ENCODE measurements around the gene CCDC6.
"Not testable (repeated sequence)": the region's sequence is repeated elsewhere in the genome, so short reads cannot be mapped to it uniquely, and the experiment has no call there.

The CCDC6 gene

DNA sequence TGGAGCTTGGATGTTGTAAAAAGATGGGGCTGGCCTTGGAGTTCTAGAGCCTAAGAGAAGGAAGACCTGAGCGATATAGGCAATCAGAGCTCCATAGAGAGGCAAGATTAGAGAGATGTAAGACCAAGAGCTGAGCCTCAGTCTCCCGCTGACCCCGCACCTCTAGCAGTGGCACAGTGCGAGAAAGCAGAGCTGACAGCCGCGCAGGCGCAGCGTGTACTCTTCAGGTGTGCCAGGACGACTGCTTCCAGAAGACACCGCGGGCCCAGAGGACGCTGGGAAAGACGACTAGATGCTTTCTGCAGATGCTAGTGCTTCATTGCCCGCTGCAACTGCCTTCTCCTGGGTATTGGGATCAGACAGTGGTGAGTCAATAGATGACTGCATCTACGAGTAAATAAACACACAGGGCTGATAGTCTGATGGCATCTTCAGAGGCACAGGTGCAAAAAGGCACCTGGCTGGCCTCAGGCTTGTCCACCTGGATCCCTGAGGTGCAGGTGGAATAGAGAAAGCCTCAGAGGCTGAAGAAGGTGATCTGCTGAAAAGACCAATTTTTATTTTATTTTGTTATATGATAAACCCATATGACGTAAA is 38.1 kb upstream of the CCDC6 start:
- no peak overlapping the region for H3K4me3 ChIP-seq (ENCODE audit: low read depth, low read length)
- TF ChIP-seq, protein P1, sequence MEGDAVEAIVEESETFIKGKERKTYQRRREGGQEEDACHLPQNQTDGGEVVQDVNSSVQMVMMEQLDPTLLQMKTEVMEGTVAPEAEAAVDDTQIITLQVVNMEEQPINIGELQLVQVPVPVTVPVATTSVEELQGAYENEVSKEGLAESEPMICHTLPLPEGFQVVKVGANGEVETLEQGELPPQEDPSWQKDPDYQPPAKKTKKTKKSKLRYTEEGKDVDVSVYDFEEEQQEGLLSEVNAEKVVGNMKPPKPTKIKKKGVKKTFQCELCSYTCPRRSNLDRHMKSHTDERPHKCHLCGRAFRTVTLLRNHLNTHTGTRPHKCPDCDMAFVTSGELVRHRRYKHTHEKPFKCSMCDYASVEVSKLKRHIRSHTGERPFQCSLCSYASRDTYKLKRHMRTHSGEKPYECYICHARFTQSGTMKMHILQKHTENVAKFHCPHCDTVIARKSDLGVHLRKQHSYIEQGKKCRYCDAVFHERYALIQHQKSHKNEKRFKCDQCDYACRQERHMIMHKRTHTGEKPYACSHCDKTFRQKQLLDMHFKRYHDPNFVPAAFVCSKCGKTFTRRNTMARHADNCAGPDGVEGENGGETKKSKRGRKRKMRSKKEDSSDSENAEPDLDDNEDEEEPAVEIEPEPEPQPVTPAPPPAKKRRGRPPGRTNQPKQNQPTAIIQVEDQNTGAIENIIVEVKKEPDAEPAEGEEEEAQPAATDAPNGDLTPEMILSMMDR (IDR thresholded peaks at IDR 0.05; ENCODE audit: insufficient read depth, low read depth, low read length, missing control alignments), result no peak
- DNase-seq (ENCODE audit: low read depth), result no peak

DNA sequence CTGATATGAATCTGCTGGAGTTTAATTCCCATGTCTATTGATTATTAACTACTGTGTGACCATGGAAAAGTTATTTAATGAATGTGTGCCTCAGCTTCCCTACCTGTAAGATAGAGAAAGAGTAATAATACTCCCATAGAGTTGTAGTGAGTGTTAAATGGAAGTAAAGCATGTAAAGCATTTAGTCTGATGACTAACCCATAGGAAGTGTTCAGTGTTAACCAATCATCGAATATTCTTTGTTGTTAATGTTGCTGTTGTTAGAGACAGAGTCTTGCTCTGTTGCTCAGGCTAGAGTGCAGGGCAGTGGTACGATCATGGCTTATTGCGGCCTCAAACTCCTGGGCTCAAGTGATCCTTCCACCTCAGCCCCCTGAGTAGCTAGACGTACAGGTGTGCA is 36.2 kb upstream of the CCDC6 start:
- DNase-seq (ENCODE audit: low read depth), result no peak
- TF ChIP-seq, protein P1 (IDR thresholded peaks at IDR 0.05; ENCODE audit: insufficient read depth, low read depth, low read length, missing control alignments), result no peak
- H3K4me3 ChIP-seq (ENCODE audit: low read depth, low read length), result no peak overlapping the region

DNA sequence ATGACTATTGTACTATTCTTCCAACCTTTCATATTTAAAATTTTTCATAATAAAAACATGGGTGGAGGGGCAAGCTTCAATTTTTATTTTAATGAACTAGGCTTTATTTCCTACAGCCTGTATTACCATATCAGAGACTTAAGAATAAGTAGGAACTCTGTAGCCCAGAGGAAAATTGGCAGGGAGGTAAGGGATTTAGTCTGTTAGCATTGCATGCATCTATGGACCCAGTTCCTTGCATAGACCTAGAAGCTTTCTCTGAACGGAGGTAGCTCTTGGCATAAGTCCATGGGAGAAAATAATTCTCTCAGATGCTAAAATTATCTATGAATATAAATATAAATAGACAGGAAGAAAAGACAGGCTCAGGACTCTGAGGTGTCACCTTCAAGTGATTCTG is 31.4 kb upstream of the CCDC6 start:
- TF ChIP-seq, protein P1 (IDR thresholded peaks at IDR 0.05; ENCODE audit: insufficient read depth, low read depth, low read length, missing control alignments), result no peak
- no peak overlapping the region for H3K4me3 ChIP-seq (ENCODE audit: low read depth, low read length)
- DNase-seq (ENCODE audit: low read depth), result no peak

DNA sequence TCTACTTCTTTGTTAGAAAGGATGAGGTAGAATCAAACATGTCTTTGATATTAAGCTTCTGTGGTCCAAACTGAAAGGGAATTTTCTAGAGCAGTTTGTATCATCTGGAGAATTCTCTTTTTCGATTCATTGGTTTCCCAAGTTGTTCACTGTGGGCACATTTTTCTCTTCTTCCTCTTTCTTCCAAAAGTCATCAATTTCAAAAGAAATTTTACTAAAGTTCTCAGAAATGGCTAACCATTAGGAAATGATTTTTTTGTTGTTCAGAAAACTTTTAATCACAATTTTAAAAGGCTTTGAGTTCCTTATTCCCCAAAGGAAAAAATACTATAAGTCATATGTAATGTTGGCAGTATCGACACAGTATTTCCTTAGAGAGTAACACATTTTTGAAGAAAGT is 28.3 kb upstream of the CCDC6 start:
- H3K4me3 ChIP-seq (ENCODE audit: low read depth, low read length), result no peak overlapping the region
- no peak for DNase-seq (ENCODE audit: low read depth)

DNA sequence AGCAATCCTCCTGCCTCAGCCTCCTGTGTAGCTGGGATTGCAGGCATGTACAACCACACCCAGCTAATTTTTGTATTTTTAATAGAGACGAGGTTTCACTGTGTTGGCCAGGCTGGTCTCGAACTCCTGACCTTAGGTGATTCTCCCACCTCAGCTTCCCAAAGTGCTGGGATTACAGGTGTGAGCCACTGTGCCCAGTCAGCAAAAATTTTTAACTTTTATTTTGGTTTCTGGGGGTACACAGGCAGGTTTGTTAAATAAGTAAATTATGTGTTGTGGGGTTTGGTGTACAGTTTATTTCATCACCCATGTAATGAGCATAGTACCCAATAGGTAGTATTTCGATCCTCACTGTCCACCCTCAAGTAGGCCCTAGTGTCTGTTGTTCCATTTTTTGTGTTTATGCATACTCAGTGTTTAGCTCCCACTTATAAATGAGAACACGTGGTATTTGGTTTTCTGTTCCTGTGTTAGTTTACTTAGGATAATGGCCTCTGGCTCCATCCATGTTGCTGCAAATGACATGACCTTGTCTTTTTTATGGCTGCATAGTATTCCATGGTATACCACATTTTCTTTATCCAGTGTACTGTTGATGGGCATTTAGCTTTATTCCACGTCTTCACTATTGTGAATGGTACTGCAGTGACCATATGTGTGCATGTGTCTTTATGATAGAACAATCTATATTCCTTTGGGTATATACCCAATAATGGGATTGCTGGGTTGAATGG is 24.6 kb upstream of the CCDC6 start:
- DNase-seq (ENCODE audit: low read depth); H3K4me3 ChIP-seq (ENCODE audit: low read depth, low read length): not testable (repeated sequence)

More for the DNA sequence above, 28.3 kb upstream of the CCDC6 start:
- TF ChIP-seq, protein P1 (IDR thresholded peaks at IDR 0.05; ENCODE audit: insufficient read depth, low read depth, low read length, missing control alignments), result no peak

DNA sequence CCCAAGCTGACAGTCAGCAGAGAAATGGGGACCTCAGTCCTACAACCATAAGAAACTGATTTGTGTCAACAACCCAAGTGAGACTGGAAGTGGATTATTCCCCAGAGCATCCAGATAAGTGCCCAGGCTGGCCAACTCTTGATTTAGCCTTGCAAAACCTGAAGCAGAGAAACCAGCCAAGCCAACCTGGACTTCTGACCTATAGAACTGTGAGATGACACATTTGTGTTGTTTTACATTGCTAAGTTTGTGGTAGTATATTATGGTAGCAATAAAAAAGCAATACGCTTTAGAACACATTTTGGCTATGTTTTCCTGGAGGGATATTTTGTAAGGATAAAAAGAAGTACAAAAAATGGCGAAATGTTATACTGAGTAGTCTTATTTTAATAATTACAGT is 19.7 kb upstream of the CCDC6 start:
- DNase-seq (ENCODE audit: low read depth), result no peak
- no peak overlapping the region for H3K4me3 ChIP-seq (ENCODE audit: low read depth, low read length)
- TF ChIP-seq, protein P1 (IDR thresholded peaks at IDR 0.05; ENCODE audit: insufficient read depth, low read depth, low read length, missing control alignments), result no peak

DNA sequence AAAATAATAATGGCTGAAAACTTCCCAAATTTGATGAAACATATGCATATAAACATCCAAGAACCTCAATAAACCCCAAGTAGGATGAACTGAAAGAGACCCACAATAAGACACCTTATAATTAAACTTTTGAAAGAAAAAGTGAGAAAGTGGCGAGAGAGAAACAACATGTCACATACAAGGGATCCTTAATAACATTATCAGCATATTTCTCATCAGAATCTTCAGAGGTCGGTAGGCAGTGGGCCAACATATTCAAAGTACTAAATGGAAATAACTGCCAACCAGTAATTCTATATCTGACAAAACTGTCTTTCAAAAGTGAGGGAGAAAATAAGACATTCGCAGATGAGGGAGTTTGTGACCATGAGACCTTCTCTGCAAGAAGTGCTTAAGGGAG is 16.6 kb upstream of the CCDC6 start:
- no peak for DNase-seq (ENCODE audit: low read depth)
- TF ChIP-seq, protein P1 (IDR thresholded peaks at IDR 0.05; ENCODE audit: insufficient read depth, low read depth, low read length, missing control alignments), result no peak
- no peak overlapping the region for H3K4me3 ChIP-seq (ENCODE audit: low read depth, low read length)
